Measurements from ENCODE around the gene PLPP1.

PLPP1 gene

GRCh38 chr5:55463613-55464012 is 71.2 kb downstream of the PLPP1 start:
- intact Hi-C loops (cut with DNase I), result no loop called here

GRCh38 chr5:55459572-55459971 is 75.2 kb downstream of the PLPP1 start:
- intact Hi-C loops (cut with DNase I), result no loop called here
- DNase-seq, result no peak

More at GRCh38 chr5:55463613-55464012, 71.2 kb downstream of the PLPP1 start:
- DNase-seq, result no peak

GRCh38 chr5:55456216-55456895 is 78.4 kb downstream of the PLPP1 start:
- no peak for DNase-seq
- intact Hi-C loops (cut with DNase I), result no loop called here

GRCh38 chr5:55454282-55454681 is 80.5 kb downstream of the PLPP1 start:
- DNase-seq, result no peak
- intact Hi-C loops (cut with DNase I), result no loop called here

- no peak for DNase-seq
- intact Hi-C loops (cut with DNase I), result no loop called here
Observed at GRCh38 chr5:55453211-55453610, 81.6 kb downstream of the PLPP1 start.

GRCh38 chr5:55451976-55452375 is 82.8 kb downstream of the PLPP1 start:
- no peak for DNase-seq
- intact Hi-C loops (cut with DNase I), result no loop called here

GRCh38 chr5:55450050-55450765 is 84.6 kb downstream of the PLPP1 start:
- intact Hi-C loops (cut with DNase I), result no loop called here
- DNase-seq, result no peak

GRCh38 chr5:55446640-55447351 is 88.0 kb downstream of the PLPP1 start:
- intact Hi-C loops (cut with DNase I), result loop anchor here (10.0 kb wide), 1 partner anchor 88 kb away; the partner anchor contains the start of gene PLPP1
- no peak for DNase-seq

GRCh38 chr5:55445791-55446190 is 89.0 kb downstream of the PLPP1 start:
- intact Hi-C loops (cut with DNase I), result loop anchor here (10.0 kb wide), 1 partner anchor 89 kb away; the partner anchor contains the start of gene PLPP1
- no peak for DNase-seq

GRCh38 chr5:55441954-55442353 is 92.8 kb downstream of the PLPP1 start:
- no peak for DNase-seq
- intact Hi-C loops (cut with DNase I), result loop anchor here (10.0 kb wide), 1 partner anchor 93 kb away; the partner anchor contains the start of gene PLPP1

- intact Hi-C loops (cut with DNase I), result loop anchor here (10.0 kb wide), 1 partner anchor 94 kb away; the partner anchor contains the start of gene PLPP1
- DNase-seq, result peak in 4 of 42 donors; percentile 10 to 27 (median 18)
Observed at GRCh38 chr5:55441107-55441771, 93.5 kb downstream of the PLPP1 start.

- DNase-seq, result peak in 8 of 42 donors; percentile 12 to 63 (median 38)
- intact Hi-C loops (cut with DNase I), result loop anchor here (10.0 kb wide), 1 partner anchor 95 kb away; the partner anchor contains the start of gene PLPP1
Observed at GRCh38 chr5:55440188-55440646, 94.5 kb downstream of the PLPP1 start.

- DNase-seq, result peak in 12 of 42 donors; percentile 9 to 60 (median 29)
- intact Hi-C loops (cut with DNase I), result no loop called here
Observed at GRCh38 chr5:55438998-55439397, 95.8 kb downstream of the PLPP1 start.

- intact Hi-C loops (cut with DNase I), result no loop called here
- DNase-seq, result no peak
Observed at GRCh38 chr5:55437859-55438206, 96.9 kb downstream of the PLPP1 start.

- intact Hi-C loops (cut with DNase I), result no loop called here
- no peak for DNase-seq
Observed at GRCh38 chr5:55437452-55437851, 97.3 kb downstream of the PLPP1 start.

GRCh38 chr5:55432549-55432948 is 102.2 kb downstream of the PLPP1 start:
- DNase-seq, result no peak
- intact Hi-C loops (cut with DNase I), result no loop called here

- intact Hi-C loops (cut with DNase I), result no loop called here
- DNase-seq, result peak in 15 of 42 donors; percentile 10 to 75 (median 33)
Observed at GRCh38 chr5:55429613-55430253, 105.0 kb downstream of the PLPP1 start.

- no peak for DNase-seq
- intact Hi-C loops (cut with DNase I), result no loop called here
Observed at GRCh38 chr5:55429221-55429612, 105.5 kb downstream of the PLPP1 start.

- intact Hi-C loops (cut with DNase I), result no loop called here
- peak in 11 of 42 donors; percentile 23 to 70 (median 44) for DNase-seq
Observed at GRCh38 chr5:55427157-55427556, 107.6 kb downstream of the PLPP1 start.
